ENCODE data around the gene CDK5RAP1.

GRCh38 chr20:33404281-33404680 lies 3.0 kb upstream of the CDK5RAP1 start:
- TF ChIP-seq, protein P1, sequence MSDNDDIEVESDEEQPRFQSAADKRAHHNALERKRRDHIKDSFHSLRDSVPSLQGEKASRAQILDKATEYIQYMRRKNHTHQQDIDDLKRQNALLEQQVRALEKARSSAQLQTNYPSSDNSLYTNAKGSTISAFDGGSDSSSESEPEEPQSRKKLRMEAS (IDR thresholded peaks at IDR 0.05), result no peak
- TF ChIP-seq POLR2AphosphoS5 (IDR thresholded peaks at IDR 0.05; ENCODE audit: low read depth, low read length), result no peak
- TF ChIP-seq GTF2F1 (IDR thresholded peaks at IDR 0.05; ENCODE audit: borderline replicate concordance, low read depth, low read length), result no peak
- no peak for TF ChIP-seq CTCF (IDR thresholded peaks at IDR 0.05; ENCODE audit: control extremely low read depth in 1 of 3, insufficient read depth in 1 of 3, low read depth in 1 of 3, low read length in 3 of 3)
- TF ChIP-seq SP1 (IDR thresholded peaks at IDR 0.05; ENCODE audit: low read depth, low read length), result no peak
- TF ChIP-seq EGR1 (IDR thresholded peaks at IDR 0.05; ENCODE audit: borderline replicate concordance, low read depth, low read length), result no peak
- no peak for TF ChIP-seq RXRA (IDR thresholded peaks at IDR 0.05; ENCODE audit: insufficient read depth, low read depth, low read length)
- TF ChIP-seq GABPA (IDR thresholded peaks at IDR 0.05; ENCODE audit: borderline replicate concordance, insufficient read depth, low read length), result no peak
- no peak for TF ChIP-seq HDAC6 (IDR thresholded peaks at IDR 0.05; ENCODE audit: low read depth, low read length)

All from H1 (cell line).